ENCODE results near the gene SYPL1.

SYPL1 gene

GRCh38 chr7:106041140-106041717 is 70.9 kb downstream of the SYPL1 start:
- no peak overlapping the region for H3K4me3 ChIP-seq (ENCODE audit: low read depth, low read length)
- TF ChIP-seq CTCF (IDR thresholded peaks at IDR 0.05; ENCODE audit: low read depth, low read length) (peak; percentile 98), MYC (IDR thresholded peaks at IDR 0.05; ENCODE audit: low read depth, low read length) (no peak), POLR2A (IDR thresholded peaks at IDR 0.05; ENCODE audit: extremely low read depth, insufficient read length) (no peak)
- peak; percentile 64 for DNase-seq (ENCODE audit: low read depth)
